ENCODE results near the gene TSPAN14.

- TF ChIP-seq CTCF (IDR thresholded peaks at IDR 0.05) (no peak), POLR2A (IDR thresholded peaks at IDR 0.05) (no peak), EP300 (IDR thresholded peaks at IDR 0.05) (no peak), POLR2AphosphoS5 (IDR thresholded peaks at IDR 0.05) (peak in 1 of 2 donors; percentile 19)
These were observed 23.7 kb downstream of the TSPAN14 start for GRCh38 chr10:80477813-80478212.
